ENCODE data around the gene HEBP1. TPM values are rescaled to one million over a fixed set of nuclear protein-coding genes. Genes with fewer than 3 reads are reported as not detected.

The HEBP1 gene
- total RNA-seq, 1 donor from 2014 or later: 14.7 TPM

GRCh38 chr12:12952036-12952435 is 48.0 kb downstream of the HEBP1 start, which contains the start of gene GPRC5D:
Gene GPRC5D, minus strand, starts transcription at chr12:12952170. Its CDS starts 1,786 bp downstream, at chr12:12950384.
- TF ChIP-seq CTCF (IDR thresholded peaks at IDR 0.05; ENCODE audit: insufficient read depth, low read length, poor library complexity, severe bottlenecking): no peak
- Histone ChIP-seq H3K27me3 (ENCODE audit: control insufficient read depth, insufficient read depth, low read length) (no peaks in the 10 kb centered on the region), H3K4me3 (ENCODE audit: low read depth, low read length) (no peak within 1 kb of the TSS), H3K36me3 (ENCODE audit: control insufficient read depth, insufficient read depth, low read length) (no peaks in the 10 kb centered on the region)
- DNase-seq (ENCODE audit: low read depth): no peak

GRCh38 chr12:12951504-12951903 is 48.6 kb downstream of the HEBP1 start:
- no peak for TF ChIP-seq CTCF (IDR thresholded peaks at IDR 0.05; ENCODE audit: insufficient read depth, low read length, poor library complexity, severe bottlenecking)
- no peaks in the 10 kb centered on the region for H3K36me3 ChIP-seq (ENCODE audit: control insufficient read depth, insufficient read depth, low read length)
- no peak for DNase-seq (ENCODE audit: low read depth)
- H3K4me3 ChIP-seq (ENCODE audit: low read depth, low read length): no peak overlapping the region
- no peaks in the 10 kb centered on the region for H3K27me3 ChIP-seq (ENCODE audit: control insufficient read depth, insufficient read depth, low read length)

GRCh38 chr12:12947902-12948301 is 52.2 kb downstream of the HEBP1 start:
- no peaks in the 10 kb centered on the region for H3K27me3 ChIP-seq (ENCODE audit: control insufficient read depth, insufficient read depth, low read length)
- no peak overlapping the region for H3K4me3 ChIP-seq (ENCODE audit: low read depth, low read length)
- no peak for DNase-seq (ENCODE audit: low read depth)
- H3K36me3 ChIP-seq (ENCODE audit: control insufficient read depth, insufficient read depth, low read length): no peaks in the 10 kb centered on the region
- TF ChIP-seq CTCF (IDR thresholded peaks at IDR 0.05; ENCODE audit: insufficient read depth, low read length, poor library complexity, severe bottlenecking): no peak

GRCh38 chr12:12946686-12947355 is 53.2 kb downstream of the HEBP1 start:
- no peak for TF ChIP-seq CTCF (IDR thresholded peaks at IDR 0.05; ENCODE audit: insufficient read depth, low read length, poor library complexity, severe bottlenecking)
- no peak for DNase-seq (ENCODE audit: low read depth)
- Histone ChIP-seq H3K36me3 (ENCODE audit: control insufficient read depth, insufficient read depth, low read length) (no peaks in the 10 kb centered on the region), H3K27me3 (ENCODE audit: control insufficient read depth, insufficient read depth, low read length) (no peaks in the 10 kb centered on the region), H3K4me3 (ENCODE audit: low read depth, low read length) (no peak overlapping the region)

- Histone ChIP-seq H3K4me3 (ENCODE audit: low read depth, low read length) (no peak overlapping the region), H3K27me3 (ENCODE audit: control insufficient read depth, insufficient read depth, low read length) (no peaks in the 10 kb centered on the region), H3K36me3 (ENCODE audit: control insufficient read depth, insufficient read depth, low read length) (no peaks in the 10 kb centered on the region)
- DNase-seq (ENCODE audit: low read depth): no peak
- TF ChIP-seq CTCF (IDR thresholded peaks at IDR 0.05; ENCODE audit: insufficient read depth, low read length, poor library complexity, severe bottlenecking): no peak
Measured at GRCh38 chr12:12945591-12945990, 54.5 kb downstream of the HEBP1 start.

All from kidney epithelial cell (primary cell).